ENCODE measurements around the gene RGS14. TPM values are rescaled to one million over a fixed set of nuclear protein-coding genes. Genes with fewer than 3 reads are reported as not detected.

RGS14 gene
- total RNA-seq, 3 donors from 2014 or later: 11.1 to 15.2 (median 11.7) TPM

DNA sequence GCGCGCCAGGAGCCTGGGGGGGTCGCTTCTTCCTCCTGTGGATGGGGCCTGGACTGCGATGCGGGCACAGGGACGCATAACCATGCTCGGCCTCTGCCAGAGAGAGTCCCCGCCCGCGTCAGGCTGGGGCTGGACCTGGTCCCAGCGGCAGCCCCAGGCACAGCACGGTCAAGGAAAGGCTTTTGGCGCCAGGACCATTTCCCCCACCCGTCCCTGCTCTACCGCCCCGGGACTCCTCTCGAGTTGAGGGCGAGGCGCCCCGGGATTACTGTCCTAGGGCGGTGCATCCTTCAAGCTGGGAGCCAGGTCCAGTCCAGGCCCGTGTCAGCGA lies 46.4 kb upstream of the RGS14 start:
- H3K4me3 ChIP-seq: peak overlapping the region; percentile 19
- H3K9me3 ChIP-seq: no peaks in the 10 kb centered on the region
- peaks cover 3% of the 10 kb centered on the region for H3K36me3 ChIP-seq (ENCODE audit: low read depth)
- peaks cover 28% of the 10 kb centered on the region for H3K4me1 ChIP-seq (ENCODE audit: low read depth)
- DNase-seq (no peak), ATAC-seq (peak; percentile 4)
- intact Hi-C loops (cut with DNase I, micrococcal nuclease): loop anchor here in 1 of 2 donors (10.0 kb wide), 1 partner anchor 53 kb away; no protein-coding TSS in a partner anchor
- TF ChIP-seq, protein P1, sequence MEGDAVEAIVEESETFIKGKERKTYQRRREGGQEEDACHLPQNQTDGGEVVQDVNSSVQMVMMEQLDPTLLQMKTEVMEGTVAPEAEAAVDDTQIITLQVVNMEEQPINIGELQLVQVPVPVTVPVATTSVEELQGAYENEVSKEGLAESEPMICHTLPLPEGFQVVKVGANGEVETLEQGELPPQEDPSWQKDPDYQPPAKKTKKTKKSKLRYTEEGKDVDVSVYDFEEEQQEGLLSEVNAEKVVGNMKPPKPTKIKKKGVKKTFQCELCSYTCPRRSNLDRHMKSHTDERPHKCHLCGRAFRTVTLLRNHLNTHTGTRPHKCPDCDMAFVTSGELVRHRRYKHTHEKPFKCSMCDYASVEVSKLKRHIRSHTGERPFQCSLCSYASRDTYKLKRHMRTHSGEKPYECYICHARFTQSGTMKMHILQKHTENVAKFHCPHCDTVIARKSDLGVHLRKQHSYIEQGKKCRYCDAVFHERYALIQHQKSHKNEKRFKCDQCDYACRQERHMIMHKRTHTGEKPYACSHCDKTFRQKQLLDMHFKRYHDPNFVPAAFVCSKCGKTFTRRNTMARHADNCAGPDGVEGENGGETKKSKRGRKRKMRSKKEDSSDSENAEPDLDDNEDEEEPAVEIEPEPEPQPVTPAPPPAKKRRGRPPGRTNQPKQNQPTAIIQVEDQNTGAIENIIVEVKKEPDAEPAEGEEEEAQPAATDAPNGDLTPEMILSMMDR (IDR thresholded peaks at IDR 0.05): no peak

DNA sequence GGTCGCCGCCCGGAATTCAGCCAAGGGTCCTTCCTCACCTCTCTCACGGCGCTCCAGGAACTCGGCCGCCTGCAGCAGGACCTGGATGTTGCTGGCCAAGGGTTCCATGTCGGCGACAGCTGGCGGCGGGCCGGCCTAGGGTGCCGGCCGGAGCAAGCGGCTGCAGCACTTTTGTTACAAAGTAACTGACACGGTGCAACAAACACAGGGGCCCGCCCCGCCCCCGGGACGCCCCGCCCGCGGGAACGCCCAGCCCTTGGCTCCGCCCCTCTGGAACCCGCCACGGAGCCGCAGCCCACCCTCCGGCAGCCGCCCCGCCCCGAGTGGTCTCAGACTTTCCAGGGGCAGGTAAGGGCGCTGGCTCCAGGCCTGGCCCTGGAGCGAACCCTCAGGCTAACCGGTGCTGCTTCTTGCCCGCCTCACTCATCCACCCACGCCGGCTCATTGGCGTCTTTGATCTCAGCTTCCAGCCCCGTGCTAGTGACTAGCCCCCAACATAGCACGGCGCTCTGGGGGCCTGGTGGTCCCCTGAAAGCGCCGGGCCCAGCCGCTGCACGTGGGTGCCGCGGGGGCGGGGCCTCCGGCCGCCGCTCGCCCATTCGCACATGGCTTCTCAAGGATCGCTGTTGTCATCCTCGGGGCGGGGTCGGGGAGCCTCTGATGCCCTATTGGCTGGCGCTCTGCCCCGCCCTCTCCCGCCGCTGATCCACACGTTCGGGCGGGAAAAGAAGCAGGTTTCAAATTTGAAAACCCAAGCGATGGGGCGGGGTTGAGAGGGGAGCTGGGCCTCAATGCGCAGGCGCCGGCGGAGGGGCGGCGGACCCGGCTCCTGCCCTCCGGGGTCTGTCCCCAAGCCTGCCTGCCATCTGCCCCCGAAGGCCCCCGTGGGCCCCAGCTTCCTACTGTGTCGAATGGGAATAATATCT lies 45.7 kb upstream of the RGS14 start, which contains the start of gene MXD3:
MXD3 (minus strand) TSS at position 176 of the 926 bp plus-strand sequence; CDS start at position 108, 68 bp downstream.
- no peaks in the 10 kb centered on the region for H3K9me3 ChIP-seq
- TF ChIP-seq, protein P1 (IDR thresholded peaks at IDR 0.05): no peak
- peaks cover 3% of the 10 kb centered on the region for H3K36me3 ChIP-seq (ENCODE audit: low read depth)
- H3K4me1 ChIP-seq (ENCODE audit: low read depth): peaks cover 28% of the 10 kb centered on the region
- intact Hi-C loops (cut with DNase I, micrococcal nuclease): loop anchor here in 1 of 2 donors (10.0 kb wide), 1 partner anchor 53 kb away; no protein-coding TSS in a partner anchor
- DNase-seq (peak; percentile 96 to 99 (median 98)), ATAC-seq (peak; percentile 91)
- H3K4me3 ChIP-seq: peak within 1 kb of the TSS; percentile 19

DNA sequence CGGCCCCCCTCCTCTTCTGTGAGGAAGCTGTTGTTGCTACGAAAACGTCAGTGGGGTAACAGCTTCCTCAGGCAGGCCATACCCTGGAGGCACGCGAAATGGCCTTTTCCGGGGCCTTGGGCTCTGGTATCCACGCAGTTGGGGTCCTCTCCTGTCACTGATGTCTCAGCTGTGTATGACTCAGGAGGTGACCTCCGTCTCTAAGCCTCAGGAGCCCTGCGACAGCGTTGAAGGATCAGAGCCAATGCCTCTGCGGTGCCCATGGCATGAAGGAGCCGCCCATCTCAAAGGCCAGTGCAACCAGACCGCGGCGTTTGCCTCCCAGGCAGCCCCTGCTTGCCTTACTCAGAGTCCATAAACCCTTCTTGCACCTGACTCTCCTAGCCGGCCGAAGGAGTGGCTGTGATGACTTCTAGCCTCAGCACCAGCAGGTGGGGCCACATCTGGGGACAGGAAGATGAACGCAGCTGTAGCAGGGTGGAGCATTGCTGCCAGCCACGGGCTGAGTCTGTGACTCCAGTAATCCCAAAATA lies 45.0 kb upstream of the RGS14 start:
- Histone ChIP-seq H3K9me3 (no peaks in the 10 kb centered on the region), H3K4me3 (no peak overlapping the region), H3K36me3 (ENCODE audit: low read depth) (peaks cover 3% of the 10 kb centered on the region), H3K4me1 (ENCODE audit: low read depth) (peaks cover 28% of the 10 kb centered on the region)
- intact Hi-C loops (cut with DNase I, micrococcal nuclease): loop anchor here in 1 of 2 donors (10.0 kb wide), 1 partner anchor 52 kb away; no protein-coding TSS in a partner anchor
- peak; percentile 54 to 79 (median 67) for DNase-seq
- TF ChIP-seq, protein P1 (IDR thresholded peaks at IDR 0.05): no peak
- ATAC-seq: peak; percentile 42

DNA sequence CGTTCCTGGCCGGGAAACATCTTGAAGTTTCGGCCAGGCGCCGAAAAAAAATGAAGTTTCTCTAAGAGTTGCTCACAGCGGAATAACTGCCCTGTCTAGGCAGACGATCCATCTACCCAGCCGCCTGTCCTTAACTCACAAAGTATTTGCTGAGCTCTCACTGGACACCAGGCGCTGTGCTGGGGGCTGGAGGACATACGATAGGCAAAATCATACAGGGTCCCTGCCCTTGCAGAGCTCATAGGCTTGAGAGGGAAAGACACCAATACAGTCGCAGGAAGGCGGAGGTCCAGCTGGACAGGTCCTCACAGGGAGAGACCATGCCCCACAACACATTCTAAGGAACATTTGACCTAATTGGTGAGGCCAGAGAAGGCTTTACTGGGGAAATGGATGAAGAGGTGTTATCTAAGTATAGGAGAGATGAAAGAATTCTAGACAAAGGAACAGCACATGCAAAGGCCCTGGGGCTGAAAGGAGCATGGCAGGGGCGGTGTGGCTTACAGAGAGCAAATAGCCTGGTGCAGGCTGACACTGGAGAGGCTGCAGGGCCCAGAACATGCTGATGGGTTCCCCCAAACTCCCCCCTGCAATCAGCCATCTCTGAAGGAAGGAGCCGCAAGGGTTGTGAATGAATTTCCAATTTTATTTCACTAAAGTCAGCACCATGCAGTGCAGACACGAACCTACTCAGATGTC lies 44.0 kb upstream of the RGS14 start:
- intact Hi-C loops (cut with DNase I, micrococcal nuclease): loop anchor here in 1 of 2 donors (10.0 kb wide), 1 partner anchor 51 kb away; no protein-coding TSS in a partner anchor
- no peak for ATAC-seq
- Histone ChIP-seq H3K9me3 (no peaks in the 10 kb centered on the region), H3K4me3 (no peak overlapping the region), H3K4me1 (ENCODE audit: low read depth) (peaks cover 28% of the 10 kb centered on the region), H3K36me3 (ENCODE audit: low read depth) (peaks cover 3% of the 10 kb centered on the region)
- peak in 1 of 3 donors; percentile 25 for DNase-seq
- TF ChIP-seq, protein P1 (IDR thresholded peaks at IDR 0.05): no peak
